ENCODE results near the gene TENT5C.

GRCh38 chr1:117664314-117664713 lies 58.5 kb downstream of the TENT5C start:
- TF ChIP-seq ELF4 (IDR thresholded peaks at IDR 0.05), result no peak
- TF ChIP-seq SUZ12 (IDR thresholded peaks at IDR 0.05), result no peak
- no peak for TF ChIP-seq FOXA1 (IDR thresholded peaks at IDR 0.05)
- TF ChIP-seq ARNT (IDR thresholded peaks at IDR 0.05), result no peak

All from HEK293T (cell line).